Measurements from ENCODE around the gene STPG1. TPM values are rescaled to one million over a fixed set of nuclear protein-coding genes. Genes with fewer than 3 reads are reported as not detected.
A peak's percentile ranks its signal among the peaks of the same experiment; 100 is the strongest.

The STPG1 gene
- total RNA-seq, 2 experiments from 2014 or later, result 7.4 to 8.9 TPM

DNA sequence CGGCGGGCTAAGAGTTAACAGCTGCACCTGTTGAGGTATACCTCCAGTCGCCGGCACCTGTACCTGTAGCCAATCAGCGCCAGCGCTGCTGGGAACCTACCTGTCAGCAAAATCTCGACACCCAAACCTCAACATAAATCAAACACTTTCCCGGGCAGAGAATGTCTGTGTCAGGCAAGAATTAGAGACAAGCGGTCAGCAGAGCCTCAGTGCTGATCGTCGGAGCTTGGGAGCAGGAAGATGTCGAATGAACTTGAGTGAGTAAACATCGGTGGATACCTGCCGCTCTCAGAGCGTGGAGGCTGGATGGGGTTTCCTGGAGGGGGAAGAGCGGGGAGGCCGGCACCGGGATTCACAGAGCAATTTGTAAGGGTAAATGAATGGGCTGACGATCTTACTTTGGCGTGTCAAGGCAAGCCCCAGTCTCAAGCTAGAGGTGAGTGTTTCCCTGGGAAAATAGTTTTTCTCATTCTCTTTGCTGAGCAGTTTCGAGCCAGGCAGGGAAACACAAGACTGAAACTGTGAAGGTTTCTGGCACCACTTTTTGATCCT is 94.2 kb downstream of the STPG1 start, which contains the start of gene GRHL3:
Gene GRHL3, plus strand, starts transcription at position 46 of the 552 bp plus-strand sequence. Its CDS starts 195 bp downstream, at position 241.
- DNase-seq, result peak; percentile 47
- peaks cover 40% of the 10 kb centered on the region for H3K4me1 Mint-ChIP-seq (ENCODE audit: low read depth)
- intact Hi-C loops (cut with micrococcal nuclease), result no loop called here
- CTCF ChIA-PET, result interaction anchor here (1.6 to 3.3 kb wide), 2 partner anchors 38 to 72 kb away, joined by 3 to 19 read pairs; no protein-coding TSS in a partner anchor
- H3K27ac Mint-ChIP-seq, result no peak within 1 kb of the TSS
- peak within 1 kb of the TSS; percentile 40 for H3K4me3 Mint-ChIP-seq
- H3K36me3 Mint-ChIP-seq (ENCODE audit: low read depth), result no peaks in the 10 kb centered on the region
- peaks cover 60% of the 10 kb centered on the region for H3K27me3 Mint-ChIP-seq (ENCODE audit: low read depth)
- H3K9me3 Mint-ChIP-seq, result no peaks in the 10 kb centered on the region

DNA sequence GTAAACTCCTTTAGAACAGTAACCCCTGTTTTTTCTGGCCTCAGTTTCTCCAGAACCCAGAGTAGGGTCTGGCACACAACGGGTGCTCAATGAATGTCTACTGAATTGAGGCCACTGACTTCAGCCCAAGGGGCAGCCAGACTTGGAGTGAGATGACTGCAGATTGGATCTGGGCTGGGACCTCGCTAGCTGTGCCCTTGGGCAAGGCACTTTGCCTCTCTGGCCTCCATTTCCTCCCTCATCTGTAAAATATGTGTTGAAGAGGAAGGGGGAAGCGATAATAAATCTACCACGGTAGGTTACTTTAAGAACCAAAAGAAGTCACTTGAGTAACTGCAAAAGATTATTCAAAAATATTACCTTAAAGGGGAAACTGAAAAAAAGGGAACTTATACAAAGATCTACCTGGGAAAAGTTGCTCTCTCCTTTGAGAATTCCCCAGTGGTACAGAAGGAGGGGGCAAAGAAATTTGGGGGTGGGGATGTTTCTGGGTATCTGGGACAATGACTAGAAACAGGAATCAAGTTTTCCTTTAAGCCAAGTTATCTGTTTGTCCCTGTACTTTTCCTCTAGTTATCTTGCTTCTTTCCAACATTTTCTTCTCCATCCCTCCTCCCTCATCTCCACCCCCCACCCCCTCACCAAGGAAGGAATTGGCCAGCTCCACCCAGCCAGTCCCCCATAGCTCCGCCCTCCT is 94.8 kb downstream of the STPG1 start:
- Mint-ChIP-seq H3K9me3 (no peaks in the 10 kb centered on the region), H3K27me3 (ENCODE audit: low read depth) (peaks cover 57% of the 10 kb centered on the region), H3K36me3 (ENCODE audit: low read depth) (no peaks in the 10 kb centered on the region), H3K27ac (no peak overlapping the region), H3K4me3 (no peak overlapping the region), H3K4me1 (ENCODE audit: low read depth) (peaks cover 40% of the 10 kb centered on the region)
- CTCF ChIA-PET, result interaction anchor here (1.6 kb wide), 1 partner anchor 39 kb away, joined by 3 read pairs; no protein-coding TSS in a partner anchor
- intact Hi-C loops (cut with micrococcal nuclease), result no loop called here
- no peak for DNase-seq

DNA sequence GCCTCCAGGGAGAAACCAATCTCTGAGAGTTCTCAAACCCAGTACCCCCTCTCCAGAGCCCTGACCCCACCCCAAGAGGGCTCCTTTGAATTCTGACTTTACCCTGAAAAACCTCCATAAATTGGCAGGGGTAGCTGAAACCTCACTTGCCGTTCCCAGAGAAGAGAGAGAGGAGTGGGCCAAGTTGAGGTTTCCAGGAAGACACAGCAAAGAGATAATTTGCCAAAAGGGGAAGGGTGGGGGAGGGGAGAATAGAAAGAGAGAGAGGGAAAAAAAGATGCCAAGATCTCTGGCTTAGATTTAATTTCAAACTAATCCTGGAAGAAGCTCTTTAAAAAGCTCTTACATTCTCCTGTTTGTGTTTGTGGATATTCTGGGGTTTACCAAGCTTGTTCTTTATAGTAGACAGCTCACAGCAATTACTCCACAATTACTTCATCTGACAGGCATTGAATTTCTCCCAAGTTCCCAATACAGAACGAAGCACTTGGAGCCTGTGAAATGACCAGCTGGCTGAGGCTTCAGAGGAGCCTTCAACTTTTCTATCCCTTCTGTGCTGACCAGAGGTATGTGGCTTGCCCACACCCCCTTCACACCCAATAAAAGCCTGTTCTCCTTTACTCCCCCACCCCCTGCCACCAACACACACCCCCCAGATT is 95.5 kb downstream of the STPG1 start:
- Mint-ChIP-seq H3K9me3 (no peaks in the 10 kb centered on the region), H3K27me3 (ENCODE audit: low read depth) (peaks cover 51% of the 10 kb centered on the region), H3K4me1 (ENCODE audit: low read depth) (peaks cover 40% of the 10 kb centered on the region), H3K4me3 (no peak overlapping the region), H3K27ac (no peak overlapping the region), H3K36me3 (ENCODE audit: low read depth) (no peaks in the 10 kb centered on the region)
- intact Hi-C loops (cut with micrococcal nuclease), result no loop called here
- DNase-seq, result no peak
- CTCF ChIA-PET, result interaction anchor here (1.2 to 1.6 kb wide), 2 partner anchors 40 to 116 kb away, joined by 3 to 4 read pairs; no protein-coding TSS in a partner anchor

DNA sequence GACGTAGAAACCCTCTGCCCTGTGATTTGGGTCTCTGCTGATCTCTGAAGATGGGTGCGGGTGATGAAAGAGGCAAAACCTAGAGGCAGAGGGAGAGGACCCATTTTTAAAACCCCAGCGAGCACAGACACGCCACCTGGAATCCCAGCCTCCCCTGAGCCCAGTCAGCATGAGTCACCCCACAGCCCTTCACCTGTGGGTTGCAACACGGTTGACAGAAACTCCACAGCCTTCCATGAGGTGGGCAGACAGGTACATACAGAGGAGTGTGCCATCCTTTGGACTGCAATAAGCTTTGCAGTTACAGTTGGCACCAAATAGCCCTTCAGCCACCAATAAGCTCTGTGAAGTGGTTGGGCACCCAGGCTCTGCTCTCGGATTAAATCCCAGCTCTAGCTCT is 96.5 kb downstream of the STPG1 start:
- CTCF ChIA-PET, result interaction anchor here (1.2 kb wide), 1 partner anchor 115 kb away, joined by 4 read pairs; no protein-coding TSS in a partner anchor
- Mint-ChIP-seq H3K9me3 (no peaks in the 10 kb centered on the region), H3K27ac (no peak overlapping the region), H3K27me3 (ENCODE audit: low read depth) (peaks cover 44% of the 10 kb centered on the region), H3K4me3 (no peak overlapping the region), H3K36me3 (ENCODE audit: low read depth) (no peaks in the 10 kb centered on the region), H3K4me1 (ENCODE audit: low read depth) (peaks cover 33% of the 10 kb centered on the region)
- no peak for DNase-seq
- intact Hi-C loops (cut with micrococcal nuclease), result no loop called here

DNA sequence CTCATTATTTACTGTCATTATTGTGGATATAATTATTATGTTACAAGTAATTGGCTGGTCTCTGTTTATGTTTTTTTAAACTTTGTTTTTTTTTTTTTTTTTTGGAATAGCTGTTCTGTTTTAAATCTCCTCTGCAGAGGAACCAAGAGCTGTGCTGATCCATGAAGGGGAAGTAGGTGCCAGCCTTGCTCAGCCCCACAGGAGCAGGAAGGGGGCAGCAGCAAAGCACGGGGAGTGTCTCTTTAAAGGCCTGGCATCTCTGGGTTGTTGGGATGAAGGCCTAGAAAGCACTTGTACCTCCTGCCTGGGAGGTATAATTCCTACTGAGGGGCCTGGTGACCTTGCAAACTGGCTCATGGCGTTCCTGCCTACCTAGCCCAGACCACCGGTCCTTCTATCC is 96.9 kb downstream of the STPG1 start:
- DNase-seq, result no peak
- peaks cover 33% of the 10 kb centered on the region for H3K4me1 Mint-ChIP-seq (ENCODE audit: low read depth)
- H3K27ac Mint-ChIP-seq, result no peak overlapping the region
- H3K9me3 Mint-ChIP-seq, result no peaks in the 10 kb centered on the region
- peaks cover 44% of the 10 kb centered on the region for H3K27me3 Mint-ChIP-seq (ENCODE audit: low read depth)
- intact Hi-C loops (cut with micrococcal nuclease), result no loop called here
- no peak overlapping the region for H3K4me3 Mint-ChIP-seq
- CTCF ChIA-PET, result interaction anchor here (0.8 to 1.2 kb wide), 2 partner anchors 75 to 115 kb away, joined by 4 read pairs; no protein-coding TSS in a partner anchor
- H3K36me3 Mint-ChIP-seq (ENCODE audit: low read depth), result no peaks in the 10 kb centered on the region

DNA sequence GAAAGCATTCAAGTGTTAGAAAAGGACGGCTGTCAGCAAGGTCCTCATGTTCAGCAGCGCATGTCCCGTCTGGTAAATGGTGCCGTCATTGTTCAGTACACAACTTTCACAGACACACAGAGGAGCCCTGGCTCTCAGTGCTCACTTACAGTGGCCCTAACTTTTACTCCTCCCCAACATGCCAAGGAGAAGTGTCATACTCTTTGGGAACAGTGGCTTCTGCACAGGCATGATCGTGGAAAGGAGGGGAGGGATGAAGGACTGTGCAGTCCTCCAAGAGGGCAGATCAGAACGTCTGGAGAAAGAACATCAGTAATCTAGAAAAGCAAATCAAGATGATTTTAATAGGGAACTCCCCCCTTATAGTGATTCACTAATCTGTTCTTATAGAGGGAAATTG is 98.2 kb downstream of the STPG1 start:
- Mint-ChIP-seq H3K36me3 (ENCODE audit: low read depth) (no peaks in the 10 kb centered on the region), H3K4me3 (no peak overlapping the region), H3K9me3 (no peaks in the 10 kb centered on the region), H3K4me1 (ENCODE audit: low read depth) (peaks cover 21% of the 10 kb centered on the region), H3K27ac (no peak overlapping the region), H3K27me3 (ENCODE audit: low read depth) (peaks cover 32% of the 10 kb centered on the region)
- DNase-seq, result no peak
- intact Hi-C loops (cut with micrococcal nuclease), result no loop called here
- CTCF ChIA-PET, result no interaction called here

DNA sequence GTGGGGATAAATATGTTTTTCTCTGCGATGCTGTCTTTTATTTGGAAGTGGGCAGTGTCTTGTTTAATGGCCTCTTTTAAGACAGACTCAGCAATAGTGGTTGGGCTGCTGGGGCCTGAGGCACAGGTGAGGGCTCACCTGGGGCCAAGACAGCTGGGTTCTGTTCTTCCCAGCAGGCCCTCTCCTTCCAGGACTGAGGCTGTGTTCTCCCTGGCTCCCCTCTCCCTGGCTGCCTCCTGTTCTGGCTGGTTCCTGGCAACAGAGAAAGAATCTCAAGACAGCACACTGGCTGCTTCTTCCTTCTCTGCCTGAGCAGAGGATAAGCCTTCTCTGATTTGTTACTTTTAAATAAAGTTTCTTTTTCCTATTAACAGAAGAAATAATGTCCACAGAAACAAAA is 101.8 kb downstream of the STPG1 start:
- H3K4me1 Mint-ChIP-seq (ENCODE audit: low read depth), result peaks cover 3% of the 10 kb centered on the region
- peaks cover 4% of the 10 kb centered on the region for H3K27me3 Mint-ChIP-seq (ENCODE audit: low read depth)
- no peaks in the 10 kb centered on the region for H3K9me3 Mint-ChIP-seq
- H3K27ac Mint-ChIP-seq, result no peak overlapping the region
- H3K36me3 Mint-ChIP-seq (ENCODE audit: low read depth), result no peaks in the 10 kb centered on the region
- H3K4me3 Mint-ChIP-seq, result no peak overlapping the region
- intact Hi-C loops (cut with micrococcal nuclease), result no loop called here
- DNase-seq, result no peak
- CTCF ChIA-PET, result interaction anchor here (0.7 to 0.9 kb wide), 2 partner anchors 80 to 227 kb away, joined by 3 to 4 read pairs; no protein-coding TSS in a partner anchor

DNA sequence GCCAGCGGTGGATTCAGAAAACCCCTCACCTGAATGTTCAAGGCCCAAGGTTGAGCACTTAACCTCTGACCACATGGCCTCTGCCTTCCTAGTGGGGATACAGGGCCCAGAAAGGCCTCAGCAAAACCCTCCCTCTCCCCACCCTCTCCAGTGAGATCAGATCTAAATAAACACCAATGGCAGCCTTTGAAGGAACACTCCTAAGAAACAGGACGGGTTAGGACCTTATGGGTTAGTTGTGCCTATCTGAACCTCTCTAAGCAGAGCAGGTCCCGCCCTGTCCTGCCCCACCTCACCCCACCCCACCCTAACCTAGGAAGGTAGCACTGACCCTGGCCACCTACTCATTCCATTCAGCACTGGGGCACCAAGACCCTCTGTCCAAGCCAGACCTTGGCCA is 102.3 kb downstream of the STPG1 start:
- Mint-ChIP-seq H3K27ac (no peak overlapping the region), H3K27me3 (ENCODE audit: low read depth) (peaks cover 4% of the 10 kb centered on the region), H3K4me1 (ENCODE audit: low read depth) (peaks cover 3% of the 10 kb centered on the region), H3K9me3 (no peaks in the 10 kb centered on the region), H3K36me3 (ENCODE audit: low read depth) (no peaks in the 10 kb centered on the region), H3K4me3 (no peak overlapping the region)
- CTCF ChIA-PET, result interaction anchor here (0.7 kb wide), 1 partner anchor 227 kb away, joined by 3 read pairs; no protein-coding TSS in a partner anchor
- DNase-seq, result no peak
- intact Hi-C loops (cut with micrococcal nuclease), result no loop called here

DNA sequence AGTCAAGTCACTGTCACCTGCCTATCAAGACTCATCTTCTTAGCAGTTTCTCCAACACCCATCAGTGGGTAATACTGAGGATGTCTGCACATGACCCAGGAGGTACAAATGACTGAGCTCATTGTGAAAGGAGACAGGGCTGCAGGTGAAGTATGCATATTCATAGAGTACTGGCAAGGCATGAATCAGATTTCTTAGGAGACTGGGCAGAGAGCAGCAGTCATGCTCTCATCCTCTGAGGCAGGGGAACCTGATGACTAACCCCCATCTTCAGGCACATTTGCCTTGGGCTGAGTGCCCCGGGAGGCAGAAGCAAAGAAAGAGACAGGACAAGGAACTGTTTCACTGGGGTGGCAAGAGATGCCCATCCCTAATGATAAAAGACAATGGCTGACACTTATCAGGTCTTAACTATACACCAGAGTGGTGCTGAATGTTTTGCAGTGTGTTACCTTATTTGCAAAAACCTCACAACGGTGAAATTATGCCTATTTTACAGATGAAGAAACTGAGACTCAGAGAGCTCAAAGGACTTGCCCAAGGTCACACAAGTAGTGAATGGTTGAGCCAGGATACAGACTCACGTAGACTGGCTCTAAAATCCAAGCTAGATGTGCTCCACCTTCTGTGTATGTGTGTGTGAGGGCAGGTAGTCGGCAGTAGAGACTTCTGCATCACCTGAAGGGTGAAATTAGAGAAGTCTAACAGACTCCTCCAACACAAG is 103.7 kb downstream of the STPG1 start:
- no peak overlapping the region for H3K27ac Mint-ChIP-seq
- peaks cover 3% of the 10 kb centered on the region for H3K4me1 Mint-ChIP-seq (ENCODE audit: low read depth)
- H3K27me3 Mint-ChIP-seq (ENCODE audit: low read depth), result peaks cover 6% of the 10 kb centered on the region
- H3K36me3 Mint-ChIP-seq (ENCODE audit: low read depth), result no peaks in the 10 kb centered on the region
- CTCF ChIA-PET, result interaction anchor here (1.6 kb wide), 1 partner anchor 110 kb away, joined by 6 read pairs; no protein-coding TSS in a partner anchor
- intact Hi-C loops (cut with micrococcal nuclease), result loop anchor here (2.0 kb wide), 1 partner anchor 73 kb away; no protein-coding TSS in a partner anchor
- H3K4me3 Mint-ChIP-seq, result no peak overlapping the region
- DNase-seq, result peak; percentile 51
- H3K9me3 Mint-ChIP-seq, result no peaks in the 10 kb centered on the region

DNA sequence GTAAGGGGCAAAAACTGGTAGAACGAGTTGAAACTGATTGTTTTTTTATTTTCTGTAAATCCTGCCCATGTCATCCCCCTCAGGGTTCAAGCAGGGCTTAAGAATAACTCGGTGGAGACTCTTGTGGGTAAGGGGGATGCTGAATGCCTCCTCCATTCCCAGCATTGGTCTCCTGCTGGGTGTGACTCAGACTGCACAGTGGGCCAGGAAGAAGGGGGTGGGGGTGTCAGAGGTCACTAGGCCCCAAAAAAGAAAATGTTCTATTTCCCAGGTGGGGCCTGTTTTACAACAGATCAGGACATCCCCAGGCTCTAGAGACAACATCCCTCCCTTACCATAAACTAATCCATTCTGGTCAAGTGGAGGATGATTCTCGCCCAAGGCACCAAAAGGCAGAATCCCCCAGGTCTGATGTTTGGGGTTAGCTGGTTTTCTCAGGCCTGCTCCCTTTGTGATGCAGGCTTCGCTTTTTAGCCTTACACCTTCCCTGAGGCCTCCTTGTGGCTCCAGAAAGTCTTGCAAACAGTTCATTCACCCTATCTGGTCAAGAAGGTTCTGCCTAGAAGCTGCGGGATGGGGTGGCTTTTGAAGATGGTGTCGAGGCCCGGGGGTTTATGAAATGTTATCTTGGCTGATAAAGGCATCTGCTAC is 105.1 kb downstream of the STPG1 start:
- Mint-ChIP-seq H3K9me3 (no peaks in the 10 kb centered on the region), H3K4me3 (no peak overlapping the region), H3K27ac (no peak overlapping the region), H3K27me3 (ENCODE audit: low read depth) (peaks cover 6% of the 10 kb centered on the region), H3K36me3 (ENCODE audit: low read depth) (no peaks in the 10 kb centered on the region), H3K4me1 (ENCODE audit: low read depth) (peaks cover 3% of the 10 kb centered on the region)
- CTCF ChIA-PET, result interaction anchor here (0.6 to 1.6 kb wide), 3 partner anchors 107 to 338 kb away, joined by 3 to 6 read pairs (median 5); no protein-coding TSS in a partner anchor
- DNase-seq, result no peak
- intact Hi-C loops (cut with micrococcal nuclease), result loop anchor here (2.0 kb wide), 1 partner anchor 72 kb away; no protein-coding TSS in a partner anchor

All from activated naive CD4-positive, alpha-beta T cell treated with anti-CD3 and anti-CD28 coated beads for 36 hours (primary cell).